Midbrain (tissue), 1 donor: Measurements from ENCODE around the gene RAB1B.

Source experiments
- DNase-seq: peaks from one replicate; lab custom pipeline; 2025; lab: John Stamatoyannopoulos, UW

Gene RAB1B

GRCh38 chr11:66284526-66285078 is 16.2 kb downstream of the RAB1B start:
- DNase-seq: no peak

DNA sequence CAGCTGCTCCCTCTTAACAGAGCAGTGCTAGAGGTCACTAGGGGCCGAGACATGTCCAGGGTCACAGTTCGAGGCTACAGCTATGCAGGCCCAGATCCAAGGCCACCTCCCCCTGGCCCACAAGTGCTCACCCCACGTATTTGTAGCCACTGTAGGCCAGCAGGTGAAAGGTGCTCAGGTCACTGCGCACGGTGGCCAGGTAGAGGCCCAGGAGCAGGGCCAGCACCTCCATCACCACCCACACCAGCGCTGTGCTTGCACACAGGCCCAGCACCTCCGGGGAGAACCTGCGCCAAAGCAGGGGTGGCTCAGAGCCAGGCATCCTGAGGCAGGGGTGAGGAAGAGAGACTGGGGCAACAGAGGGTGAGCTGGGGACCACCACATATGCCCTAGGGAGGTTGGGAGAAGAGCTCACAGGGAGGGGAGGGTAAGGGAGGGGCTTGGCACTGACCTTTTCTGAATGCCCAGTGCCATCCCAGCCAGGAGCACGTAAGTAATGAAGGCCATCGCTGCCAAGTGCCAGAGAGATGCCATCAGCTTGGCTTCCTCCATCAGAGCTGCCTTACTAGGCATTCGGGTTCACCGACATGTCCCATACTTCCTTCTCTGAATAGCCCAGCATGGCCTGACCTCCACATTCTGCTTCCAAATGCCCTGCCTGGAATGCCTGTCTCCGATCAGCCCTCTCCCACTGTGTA is 17.0 kb downstream of the RAB1B start:
- DNase-seq: no peak

DNA sequence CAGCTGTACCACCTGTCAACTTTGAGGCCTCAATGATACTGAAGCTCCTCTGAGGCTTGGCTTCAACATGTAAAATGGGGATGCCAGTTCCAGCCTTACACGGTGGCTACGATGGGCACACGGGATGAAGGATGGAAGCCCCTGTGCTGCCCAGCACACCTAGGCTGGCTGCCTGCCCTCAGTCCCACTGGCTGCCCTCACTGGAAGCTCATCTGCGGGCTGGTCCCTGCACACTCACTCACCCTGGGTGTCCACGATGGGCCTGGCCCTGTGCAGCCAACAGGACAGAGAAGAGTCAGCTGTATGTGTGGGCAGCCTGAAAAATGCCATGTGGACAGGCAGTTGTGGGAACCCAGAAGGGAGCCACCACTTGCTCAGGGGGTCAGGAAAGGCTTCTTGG is 18.3 kb downstream of the RAB1B start:
- DNase-seq: no peak

DNA sequence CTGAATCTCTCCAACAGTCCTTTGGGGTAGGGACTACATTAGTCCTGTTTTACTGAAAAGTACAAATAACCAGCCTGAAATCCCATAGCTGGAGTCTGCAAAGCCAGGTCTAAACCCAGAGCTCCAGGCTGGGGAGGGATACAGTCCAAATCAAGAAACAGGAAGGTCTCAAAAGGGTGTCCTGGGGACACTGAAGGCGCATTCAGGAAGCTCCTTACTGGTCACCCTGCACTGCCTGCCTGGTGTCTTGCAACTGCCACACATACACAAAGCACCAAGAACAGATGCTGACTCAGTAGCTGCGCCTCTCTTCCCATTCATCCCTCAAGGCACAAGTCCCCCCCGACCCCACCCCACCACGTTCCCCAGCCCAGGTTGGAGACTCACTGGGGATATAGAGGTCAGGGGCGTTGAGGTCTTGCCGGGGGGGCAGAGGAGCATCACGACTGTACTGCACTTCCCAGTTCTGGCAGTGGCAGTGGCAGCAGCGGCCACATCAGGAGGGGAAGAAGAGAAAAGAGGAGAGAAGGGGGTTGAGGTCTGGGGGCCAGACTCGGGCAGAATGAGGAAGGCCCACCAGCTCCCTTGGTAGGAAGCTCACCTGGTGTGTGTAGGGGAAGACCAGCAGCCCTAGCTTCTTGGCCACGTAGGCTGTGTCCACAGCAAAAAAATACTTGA is 18.9 kb downstream of the RAB1B start:
- no peak for DNase-seq

DNA sequence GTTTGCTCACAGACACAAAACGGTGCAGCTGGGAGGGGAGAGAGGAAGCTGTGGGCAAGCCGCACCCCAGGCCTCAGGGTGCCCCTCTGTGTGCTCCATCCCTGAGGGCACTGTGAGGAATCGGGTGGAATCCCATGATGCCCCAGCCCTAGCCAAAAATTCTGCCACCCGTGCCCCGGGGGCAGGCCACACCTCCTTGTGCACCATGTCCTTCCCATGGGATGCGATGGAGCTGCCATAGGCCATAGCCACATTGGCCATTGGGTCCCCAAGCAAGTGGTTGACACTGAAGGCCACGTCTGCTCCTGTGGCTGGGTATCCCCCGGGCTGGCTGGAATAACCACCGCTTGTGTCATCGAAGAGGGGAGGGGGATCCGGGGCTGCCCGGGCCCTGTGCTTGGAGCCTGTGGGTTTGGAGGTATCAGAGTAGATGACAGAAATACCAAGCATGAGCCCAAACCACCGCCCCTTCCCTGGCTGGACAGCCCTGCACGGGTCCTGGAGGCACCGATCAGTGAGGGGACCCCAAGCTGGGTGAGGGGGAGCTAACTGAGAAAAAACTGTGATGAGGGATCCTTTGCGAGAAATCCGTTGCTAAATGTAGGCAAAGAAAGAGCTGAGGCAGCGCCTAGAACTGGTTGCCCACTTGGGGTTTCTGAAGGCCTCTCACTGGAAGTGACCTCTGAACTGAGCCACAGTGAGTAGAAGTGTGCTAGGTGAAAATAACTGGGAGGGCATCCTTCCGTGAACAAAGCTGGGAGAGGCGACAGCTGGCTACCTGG is 19.6 kb downstream of the RAB1B start:
- no peak for DNase-seq

DNA sequence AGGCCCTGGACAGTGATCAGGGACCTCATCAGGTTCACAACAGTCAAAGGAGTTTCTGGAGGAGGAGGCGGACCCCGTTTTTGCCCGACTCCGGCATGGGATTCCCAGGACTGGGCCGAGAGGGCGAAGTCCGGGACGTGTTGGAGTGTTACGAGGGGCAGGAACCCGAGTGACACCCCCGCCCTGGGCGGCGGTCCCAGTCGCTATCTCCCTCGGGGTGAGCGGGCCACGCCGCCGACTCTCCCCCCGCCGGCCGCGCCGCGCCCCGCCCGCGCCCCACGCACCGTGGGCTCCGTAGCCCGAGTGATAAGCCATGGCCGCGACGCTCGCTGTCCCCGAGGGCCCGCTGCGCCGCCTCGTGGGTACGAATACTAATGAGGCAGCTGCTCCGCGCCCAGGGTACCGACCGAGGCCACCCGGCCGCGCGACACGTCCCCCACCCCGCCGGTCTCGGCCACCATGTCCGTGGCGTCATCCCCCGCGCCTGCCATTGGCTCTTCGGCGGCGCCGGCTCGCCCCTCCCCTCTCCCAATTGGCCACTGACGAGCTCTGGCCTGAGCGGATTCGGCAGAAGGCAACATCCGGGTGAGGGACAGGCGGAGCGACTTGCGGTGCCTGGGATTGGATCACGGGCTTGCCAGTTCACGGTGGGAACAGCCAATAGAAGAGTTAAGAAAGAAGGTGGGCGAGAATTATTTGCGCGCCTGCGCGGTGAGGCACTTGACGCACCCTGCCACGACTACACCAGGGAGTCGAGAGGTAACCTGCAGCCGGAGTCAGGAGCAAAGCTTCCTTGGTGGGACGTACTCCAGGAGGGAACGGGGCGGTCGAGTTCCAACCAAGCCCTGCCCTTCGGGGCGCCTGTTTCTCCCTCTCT is 20.5 kb downstream of the RAB1B start, which contains the start of gene YIF1A:
Gene YIF1A (minus strand): TSS at position 473 of the 877 bp plus-strand sequence. CDS start 158 bp downstream, at position 315.
- DNase-seq: peak; percentile 99

- peak; percentile 72 for DNase-seq
Measured at GRCh38 chr11:66289548-66290329, 21.3 kb downstream of the RAB1B start.

GRCh38 chr11:66290330-66290621 is 21.8 kb downstream of the RAB1B start:
- DNase-seq: no peak

DNA sequence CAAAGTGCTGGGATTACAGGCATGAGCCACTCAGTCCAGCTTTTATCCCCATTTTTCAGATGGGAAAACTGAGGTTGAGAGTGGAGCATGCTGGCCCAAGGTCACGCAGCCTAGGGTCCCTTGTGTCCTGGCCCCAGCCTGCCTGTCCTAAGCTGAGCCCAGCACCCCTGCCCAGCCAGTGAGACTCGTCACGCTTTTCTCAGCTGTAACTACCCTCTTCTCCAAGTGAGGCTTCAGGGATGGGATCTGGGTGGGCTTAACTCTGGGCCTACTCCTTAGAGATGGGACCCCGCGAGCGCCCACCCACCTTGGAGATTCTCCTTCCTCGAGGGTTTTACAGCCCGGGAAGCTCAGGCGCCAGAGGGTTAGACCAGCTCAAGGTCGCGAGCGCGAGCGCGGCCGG is 22.9 kb downstream of the RAB1B start:
- DNase-seq: peak; percentile 31

GRCh38 chr11:66291706-66292542 is 23.5 kb downstream of the RAB1B start, which contains the start of gene TMEM151A:
TMEM151A (plus strand) TSS chr11:66291894; CDS start chr11:66292014, 120 bp downstream.
- DNase-seq: no peak

DNA sequence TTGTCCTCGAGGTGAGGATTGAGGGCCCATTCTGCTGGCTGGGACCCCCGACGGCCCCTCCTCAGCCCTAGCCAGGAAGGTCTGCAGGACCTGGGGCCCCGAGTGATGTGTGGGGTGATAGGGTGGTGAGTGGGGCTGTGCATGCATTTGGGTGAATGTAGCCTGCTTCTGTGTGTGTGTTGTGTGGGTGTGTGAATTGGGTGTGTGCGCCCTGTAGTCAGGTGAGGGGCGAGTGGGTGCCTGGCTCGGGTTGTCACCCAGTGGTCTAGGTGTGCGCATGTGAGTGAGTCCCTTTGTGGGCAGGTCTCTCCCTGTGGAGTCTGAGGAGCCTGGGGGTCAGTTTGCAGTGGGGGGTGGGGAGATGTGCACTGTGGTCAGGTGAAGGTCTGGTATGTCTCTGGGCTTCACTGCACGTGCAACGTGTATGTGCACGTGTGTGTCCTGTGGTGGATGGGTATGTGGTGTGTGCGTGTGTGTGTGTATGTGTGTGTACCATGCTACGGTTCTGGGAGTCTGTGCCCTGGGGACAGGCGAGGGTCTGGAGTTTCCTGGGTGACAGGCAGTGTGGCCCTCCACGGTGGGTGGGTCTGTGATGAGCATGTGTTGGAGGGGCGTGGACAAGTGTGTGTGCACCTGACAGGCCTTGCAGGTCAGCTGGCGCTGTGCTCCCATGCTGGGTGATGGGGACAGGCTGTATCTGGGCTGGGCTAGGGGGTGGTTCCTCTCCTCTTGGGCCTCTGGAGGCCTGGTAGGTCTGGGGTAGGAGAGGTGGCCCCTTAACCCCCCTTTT is 24.3 kb downstream of the RAB1B start:
- no peak for DNase-seq

- no peak for DNase-seq
Measured at GRCh38 chr11:66293352-66293751, 24.9 kb downstream of the RAB1B start.

DNA sequence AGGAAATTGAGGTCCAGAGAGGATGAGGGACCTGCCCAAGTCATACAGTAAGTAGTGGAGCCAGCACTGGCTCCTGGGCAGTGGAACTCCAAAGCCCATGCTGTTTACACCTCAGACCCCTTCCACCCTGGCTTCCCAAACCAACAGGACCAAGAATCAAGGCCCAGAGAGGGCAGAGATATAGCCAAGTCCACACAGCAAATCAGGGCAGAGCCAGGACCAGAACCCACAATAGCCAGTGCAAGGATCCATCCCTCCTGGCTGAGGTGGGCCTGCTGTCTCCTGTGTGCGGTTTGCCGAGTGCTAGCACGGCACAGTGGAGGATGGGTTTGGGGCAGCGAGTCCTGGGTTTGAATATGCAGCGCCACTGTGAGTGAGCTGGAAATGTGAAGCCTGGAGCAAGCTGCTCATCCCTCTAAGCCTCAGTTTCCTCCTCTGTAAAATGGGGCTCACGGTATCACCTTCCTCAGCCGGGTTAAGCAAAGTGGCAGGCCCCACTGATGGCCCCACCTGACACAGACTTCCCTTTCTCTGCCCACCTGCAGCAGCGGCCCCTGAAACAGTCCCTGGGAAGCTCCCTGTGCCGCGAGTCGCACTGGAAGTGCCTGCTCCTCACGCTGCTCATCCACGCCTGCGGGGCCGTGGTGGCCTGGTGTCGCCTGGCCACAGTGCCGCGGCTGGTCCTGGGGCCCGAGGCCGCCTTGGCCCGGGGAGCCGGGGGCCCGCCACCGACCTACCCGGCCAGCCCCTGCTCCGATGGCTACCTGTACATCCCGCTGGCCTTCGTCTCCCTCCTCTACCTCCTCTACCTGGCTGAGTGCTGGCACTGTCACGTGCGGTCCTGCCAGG is 25.6 kb downstream of the RAB1B start:
- DNase-seq: no peak

DNA sequence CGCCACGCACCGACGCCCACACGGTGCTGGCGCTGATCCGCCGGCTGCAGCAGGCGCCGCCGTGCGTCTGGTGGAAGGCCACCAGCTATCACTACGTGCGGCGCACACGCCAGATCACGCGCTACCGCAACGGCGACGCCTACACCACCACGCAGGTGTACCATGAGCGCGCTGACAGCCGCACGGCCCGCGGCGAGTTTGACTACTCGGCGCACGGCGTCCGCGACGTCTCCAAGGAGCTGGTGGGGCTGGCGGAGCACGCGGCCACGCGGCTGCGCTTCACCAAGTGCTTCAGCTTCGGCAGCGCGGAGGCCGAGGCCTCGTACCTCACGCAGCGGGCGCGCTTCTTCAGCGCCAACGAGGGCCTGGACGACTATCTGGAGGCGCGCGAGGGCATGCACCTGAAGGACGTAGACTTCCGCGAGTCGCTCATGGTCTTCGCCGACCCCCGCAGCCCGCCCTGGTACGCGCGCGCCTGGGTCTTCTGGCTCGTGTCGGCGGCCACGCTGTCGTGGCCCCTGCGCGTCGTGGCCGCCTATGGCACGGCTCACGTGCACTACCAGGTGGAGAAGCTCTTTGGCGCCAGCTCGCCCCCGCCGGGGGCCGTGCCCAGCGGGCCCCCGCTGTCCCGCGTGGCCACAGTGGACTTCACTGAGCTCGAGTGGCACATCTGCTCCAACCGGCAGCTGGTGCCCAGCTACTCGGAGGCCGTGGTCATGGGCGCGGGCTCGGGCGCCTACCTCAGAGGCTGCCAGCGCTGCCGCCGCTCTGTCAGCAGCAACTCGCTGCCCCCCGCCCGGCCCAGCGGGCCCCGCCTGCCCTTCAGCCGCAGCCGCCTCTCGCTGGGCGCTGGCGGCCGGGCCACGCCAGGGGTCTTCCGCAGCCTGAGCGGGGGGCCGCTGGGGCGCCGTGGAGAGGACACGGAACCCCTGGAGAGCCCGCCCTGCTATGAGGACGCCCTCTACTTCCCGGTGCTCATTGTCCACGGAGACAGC is 26.5 kb downstream of the RAB1B start:
- DNase-seq: no peak

- DNase-seq: no peak
Measured at GRCh38 chr11:66297610-66298009, 29.2 kb downstream of the RAB1B start.

DNA sequence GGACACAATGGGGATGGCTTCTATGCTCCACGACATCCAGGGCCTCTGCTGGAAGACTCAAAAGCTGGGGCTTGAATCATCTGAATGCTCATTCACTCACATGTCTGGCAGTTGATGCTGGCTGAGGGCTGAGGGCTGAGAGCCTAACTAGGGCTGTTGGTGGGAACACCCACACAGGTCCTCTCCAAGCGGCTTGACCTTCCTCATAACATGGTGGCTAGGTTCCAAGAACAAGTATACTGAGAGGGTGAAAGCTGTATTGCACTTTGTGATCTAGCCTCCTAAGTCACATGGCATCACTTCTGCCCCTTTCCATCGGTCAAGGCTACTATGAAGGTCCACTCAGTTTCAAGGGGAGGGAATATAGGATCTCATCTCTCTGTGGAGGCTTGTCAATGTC is 30.7 kb downstream of the RAB1B start:
- no peak for DNase-seq

DNA sequence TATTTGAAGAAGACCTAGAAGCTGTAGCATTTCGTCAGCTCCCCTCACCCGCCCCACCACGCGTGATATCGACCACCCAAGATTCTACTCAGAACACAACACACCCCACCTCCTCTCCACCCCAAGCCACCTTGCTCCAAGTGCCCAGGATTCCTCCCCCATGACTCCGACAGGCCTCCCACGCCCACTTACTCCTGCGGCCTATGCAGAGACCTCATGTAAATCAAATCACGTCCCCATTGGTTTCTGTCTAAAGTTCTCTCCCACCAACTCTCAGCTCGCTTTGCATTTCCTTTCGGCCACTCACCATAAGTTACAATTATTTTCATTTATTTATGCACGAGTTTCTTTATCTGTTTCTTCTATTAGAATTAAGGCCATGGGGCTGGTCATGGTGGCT is 34.2 kb downstream of the RAB1B start:
- DNase-seq: no peak
